HT1080 (cell line): Measurements from ENCODE around the gene SFSWAP. TPM values are rescaled to one million over a fixed set of nuclear protein-coding genes. Genes with fewer than 3 reads are reported as not detected.

Experiments used
- small RNA-seq: library from RNA; depleted of rRNA; stranded (forward); fragments of <200 nt; gene quantifications from one replicate; pipeline ENCODE3, GENCODE V24; 2014
- total RNA-seq: library from RNA; depleted of rRNA; stranded (reverse); fragments of >200 nt; shearing (Covaris generic); gene quantifications from 2 replicates; pipeline ENCODE4 v1.2.3, GENCODE V29; 2014; rRNA removed

The SFSWAP gene
- total RNA-seq, 1 experiment from 2014 or later: 31.0 TPM

Small RNA genes within 50 kb of the gene (small RNA-seq; reads per million reads assigned to genes)
- gene RNA5SP377 (not detected), gene RNA5SP378 (not detected), gene RNU6-1017P (not detected)

Other genes with a start within 250 kb of the SFSWAP start
- gene MMP17, start 117.3 kb downstream of the SFSWAP start, total RNA-seq: 15.6 and 32.3 TPM in 2 replicates
- 1.8 and 4.6 TPM in 2 replicates for gene ULK1, start 183.5 kb downstream of the SFSWAP start, total RNA-seq
- 30.5 and 42.1 TPM in 2 replicates for gene PUS1, start 218.2 kb downstream of the SFSWAP start, total RNA-seq
- gene EP400, start 238.9 kb downstream of the SFSWAP start, total RNA-seq: 8.0 and 10.8 TPM in 2 replicates